Uterus (tissue), 2 donors: ENCODE results near the gene HMG20B.

Experiments used
- POLR2A ChIP-seq, 2 donors: fragments of 450-650 bp; IDR thresholded peaks; one replicate each; pipeline ENCODE4 v1.6.1; 2016; ENCODE audit warnings: antibody characterized with exemption in 2 of 2, mild to moderate bottlenecking in 1 of 2, moderate library complexity in 1 of 2
- TF ChIP-seq, protein P1 (sequence below), 4 experiments: fragments of 200-600 bp in 2 of 4; fragments of 450-650 bp in 2 of 4; sonication (generic) in 2 of 4; IDR thresholded peaks; one replicate each; pipeline ENCODE4 v1.5.1; 2016 to 2019; ENCODE audit warnings: antibody characterized with exemption in 4 of 4, mild to moderate bottlenecking in 2 of 4, moderate library complexity in 1 of 4

DNA sequence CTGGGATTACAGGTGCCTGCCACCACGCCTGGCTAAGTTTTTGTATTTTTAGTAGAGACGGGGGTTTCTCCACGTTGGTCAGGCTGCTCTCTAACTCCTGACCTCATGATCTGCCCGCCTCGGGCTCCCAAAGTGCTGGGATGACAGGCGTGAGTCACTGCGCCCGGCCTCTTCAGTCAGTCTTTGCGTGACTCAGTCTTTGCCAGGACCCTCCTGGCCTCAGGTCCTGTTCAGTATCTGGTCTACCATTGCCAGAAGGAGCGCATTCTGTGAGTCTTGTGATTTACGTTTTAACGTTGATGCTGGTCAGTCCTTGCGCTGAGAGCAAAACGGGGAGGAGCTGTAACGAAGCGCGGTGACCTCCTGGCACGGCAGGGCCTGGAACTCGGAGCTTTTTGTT is 7.6 kb upstream of the HMG20B start:
- TF ChIP-seq, protein P1, sequence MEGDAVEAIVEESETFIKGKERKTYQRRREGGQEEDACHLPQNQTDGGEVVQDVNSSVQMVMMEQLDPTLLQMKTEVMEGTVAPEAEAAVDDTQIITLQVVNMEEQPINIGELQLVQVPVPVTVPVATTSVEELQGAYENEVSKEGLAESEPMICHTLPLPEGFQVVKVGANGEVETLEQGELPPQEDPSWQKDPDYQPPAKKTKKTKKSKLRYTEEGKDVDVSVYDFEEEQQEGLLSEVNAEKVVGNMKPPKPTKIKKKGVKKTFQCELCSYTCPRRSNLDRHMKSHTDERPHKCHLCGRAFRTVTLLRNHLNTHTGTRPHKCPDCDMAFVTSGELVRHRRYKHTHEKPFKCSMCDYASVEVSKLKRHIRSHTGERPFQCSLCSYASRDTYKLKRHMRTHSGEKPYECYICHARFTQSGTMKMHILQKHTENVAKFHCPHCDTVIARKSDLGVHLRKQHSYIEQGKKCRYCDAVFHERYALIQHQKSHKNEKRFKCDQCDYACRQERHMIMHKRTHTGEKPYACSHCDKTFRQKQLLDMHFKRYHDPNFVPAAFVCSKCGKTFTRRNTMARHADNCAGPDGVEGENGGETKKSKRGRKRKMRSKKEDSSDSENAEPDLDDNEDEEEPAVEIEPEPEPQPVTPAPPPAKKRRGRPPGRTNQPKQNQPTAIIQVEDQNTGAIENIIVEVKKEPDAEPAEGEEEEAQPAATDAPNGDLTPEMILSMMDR (IDR thresholded peaks at IDR 0.05) = no peak
- TF ChIP-seq POLR2A (IDR thresholded peaks at IDR 0.05) = no peak
